Right cardiac atrium (tissue), 5 donors: ENCODE data around the gene FBXW4. TPM values are rescaled to one million over a fixed set of nuclear protein-coding genes. Genes with fewer than 3 reads are reported as not detected.

Experiments
- ATAC-seq, 2 donors: fragments of 200-7000 bp; cut with Tn5 transposase; one replicate each; pipeline versions ENCODE4 v1.8.0 to v1.9.1; 2020; ENCODE audit warnings: moderate library complexity in 2 of 2, mild to moderate bottlenecking in 1 of 2
- DNase-seq, 3 donors: peaks; one replicate each; pipeline ENCODE4 v3.0.0-alpha.2; 2020
- H3K27ac ChIP-seq: one replicate; pipeline ENCODE4 v1.5.1; 2013; ENCODE audit warnings: mild to moderate bottlenecking, low read length, control low read depth, moderate library complexity
- H3K27me3 ChIP-seq: one replicate; pipeline ENCODE4 v1.6.1; 2013; ENCODE audit not compliant: control insufficient read depth, insufficient read depth
- H3K4me1 ChIP-seq: one replicate; pipeline ENCODE4 v1.6.1; 2013; ENCODE audit warnings: low read length; ENCODE audit not compliant: control insufficient read depth, insufficient read depth
- H3K4me3 ChIP-seq: one replicate; pipeline ENCODE4 v1.5.1; 2013; ENCODE audit warnings: low read length, control low read depth
- H3K9me3 ChIP-seq: one replicate; pipeline ENCODE4 v1.6.1; 2013; ENCODE audit warnings: low read length; ENCODE audit not compliant: control insufficient read depth
- WGBS: extraction: QIAGEN DNeasy Blood & Tissue Kit; methylation state at CpG from one replicate; pipeline ENCODE4 v1.1.7; 2013; 5-methylcytosine and 5-hydroxymethylcytosine counted together
- intact Hi-C, 4 donors: fragments of 100-400 bp; cut with DNase I; formaldehyde crosslinking; loops; one replicate each; pipeline versions ENCODE4 v1.11.0 to v1.14.0; 2022 to 2023
- polyA plus RNA-seq: library from polyadenylated mRNA; stranded (reverse); fragments of 200-250 nt; gene quantifications from one replicate; pipeline ENCODE4 v1.2.3, GENCODE V29; 2013
- total RNA-seq, 4 donors: library from RNA; stranded (reverse); fragmentation: NEBNext Ultra II Directional; extraction: Animal tissue kit (Norgen Biotek cat#: 25700); gene quantifications; one replicate each; pipeline ENCODE4 v1.2.1, GENCODE V29; 2021
- donor health status: healthy with polysubstance abuse.
- donor health status: DM: no; HTN: yes; CAD: no.
- donor health status: DM: no; HTN: no; CAD: no.
- donor health status: DM: no; HTN: yes; CAD: no; lungs with severe emphysema.
- donor health status: DM: yes; HTN: yes; CAD: no.

The FBXW4 gene
- total and polyA plus RNA-seq, 5 donors: 81.8 to 144 (median 121) TPM

GRCh38 chr10:101676565-101676964, 18.4 kb downstream of the FBXW4 start:
- no peaks in the 10 kb centered on the region for H3K9me3 ChIP-seq
- no peak overlapping the region for H3K4me3 ChIP-seq
- intact Hi-C loops: no loop called here
- ATAC-seq: no peak
- H3K27me3 ChIP-seq: no peaks in the 10 kb centered on the region
- H3K27ac ChIP-seq: no peak overlapping the region
- DNase-seq: no peak
- peaks cover 4% of the 10 kb centered on the region for H3K4me1 ChIP-seq

GRCh38 chr10:101675115-101675514, 19.9 kb downstream of the FBXW4 start:
- intact Hi-C loops: no loop called here
- Histone ChIP-seq H3K9me3 (no peaks in the 10 kb centered on the region), H3K27me3 (no peaks in the 10 kb centered on the region), H3K4me3 (no peak overlapping the region), H3K4me1 (peaks cover 4% of the 10 kb centered on the region), H3K27ac (no peak overlapping the region)
- DNase-seq (no peak), ATAC-seq (no peak)
- WGBS: 96% methylated on average over 2 of the region's 2 CpGs

- Histone ChIP-seq H3K4me3 (no peak overlapping the region), H3K27me3 (no peaks in the 10 kb centered on the region), H3K4me1 (peaks cover 4% of the 10 kb centered on the region), H3K9me3 (no peaks in the 10 kb centered on the region), H3K27ac (no peak overlapping the region)
- 55% methylated on average over 6 of the region's 6 CpGs for WGBS
- intact Hi-C loops: no loop called here
- ATAC-seq (peak; percentile 63 to 90), DNase-seq (peak; percentile 58 to 85 (median 80))
Observed at GRCh38 chr10:101672536-101672935, 22.4 kb downstream of the FBXW4 start.

GRCh38 chr10:101671453-101671852, 23.5 kb downstream of the FBXW4 start:
- ATAC-seq (no peak), DNase-seq (no peak)
- Histone ChIP-seq H3K27ac (no peak overlapping the region), H3K27me3 (no peaks in the 10 kb centered on the region), H3K4me3 (no peak overlapping the region), H3K4me1 (peaks cover 4% of the 10 kb centered on the region), H3K9me3 (no peaks in the 10 kb centered on the region)
- intact Hi-C loops: no loop called here
- 99% methylated on average over 1 of the region's 1 CpG for WGBS

GRCh38 chr10:101670635-101671034, 24.3 kb downstream of the FBXW4 start:
- Histone ChIP-seq H3K27me3 (no peaks in the 10 kb centered on the region), H3K9me3 (no peaks in the 10 kb centered on the region), H3K4me3 (no peak overlapping the region), H3K27ac (no peak overlapping the region), H3K4me1 (peaks cover 4% of the 10 kb centered on the region)
- no peak for DNase-seq
- intact Hi-C loops: no loop called here
- ATAC-seq: no peak

- ATAC-seq (no peak), DNase-seq (no peak)
- WGBS: 91% methylated on average over 2 of the region's 2 CpGs
- intact Hi-C loops: no loop called here
- Histone ChIP-seq H3K4me1 (peaks cover 4% of the 10 kb centered on the region), H3K9me3 (no peaks in the 10 kb centered on the region), H3K27me3 (no peaks in the 10 kb centered on the region), H3K4me3 (no peak overlapping the region), H3K27ac (no peak overlapping the region)
Observed at GRCh38 chr10:101669181-101669580, 25.8 kb downstream of the FBXW4 start.

GRCh38 chr10:101668566-101668965, 26.4 kb downstream of the FBXW4 start:
- no peaks in the 10 kb centered on the region for H3K27me3 ChIP-seq
- 61% methylated on average over 1 of the region's 1 CpG for WGBS
- no peak for DNase-seq
- intact Hi-C loops: no loop called here
- no peaks in the 10 kb centered on the region for H3K9me3 ChIP-seq
- peaks cover 4% of the 10 kb centered on the region for H3K4me1 ChIP-seq
- H3K4me3 ChIP-seq: no peak overlapping the region
- no peak overlapping the region for H3K27ac ChIP-seq
- ATAC-seq: no peak

- ATAC-seq: no peak
- no peak for DNase-seq
- WGBS: 82% methylated on average over 9 of the region's 9 CpGs
- Histone ChIP-seq H3K4me1 (no peaks in the 10 kb centered on the region), H3K9me3 (no peaks in the 10 kb centered on the region), H3K4me3 (no peak overlapping the region), H3K27ac (no peak overlapping the region), H3K27me3 (no peaks in the 10 kb centered on the region)
- intact Hi-C loops: no loop called here
Observed at GRCh38 chr10:101666083-101666482, 28.9 kb downstream of the FBXW4 start.

GRCh38 chr10:101663097-101663496, 31.9 kb downstream of the FBXW4 start:
- no peak for ATAC-seq

GRCh38 chr10:101660256-101660655, 34.7 kb downstream of the FBXW4 start:
- H3K27me3 ChIP-seq: no peaks in the 10 kb centered on the region
- H3K4me3 ChIP-seq: no peak overlapping the region
- no peak for ATAC-seq
- no peak overlapping the region for H3K27ac ChIP-seq
- H3K4me1 ChIP-seq: peaks cover 1% of the 10 kb centered on the region
- intact Hi-C loops: no loop called here
- 86% methylated on average over 4 of the region's 4 CpGs for WGBS
- no peaks in the 10 kb centered on the region for H3K9me3 ChIP-seq
- DNase-seq: no peak

More at GRCh38 chr10:101663097-101663496, 31.9 kb downstream of the FBXW4 start:
- Histone ChIP-seq H3K4me3 (no peak overlapping the region), H3K9me3 (no peaks in the 10 kb centered on the region), H3K27ac (no peak overlapping the region), H3K27me3 (no peaks in the 10 kb centered on the region), H3K4me1 (no peaks in the 10 kb centered on the region)
- no peak for DNase-seq
- 77% methylated on average over 1 of the region's 1 CpG for WGBS
- intact Hi-C loops: no loop called here

GRCh38 chr10:101658975-101659374, 36.0 kb downstream of the FBXW4 start:
- WGBS: 88% methylated on average over 5 of the region's 5 CpGs
- Histone ChIP-seq H3K4me3 (no peak overlapping the region), H3K27me3 (no peaks in the 10 kb centered on the region), H3K4me1 (peaks cover 1% of the 10 kb centered on the region), H3K27ac (no peak overlapping the region), H3K9me3 (no peaks in the 10 kb centered on the region)
- no peak for DNase-seq
- intact Hi-C loops: no loop called here
- ATAC-seq: no peak

- DNase-seq (peak in 2 of 3 donors; percentile 36 to 52), ATAC-seq (peak; percentile 66 to 73)
- H3K9me3 ChIP-seq: no peaks in the 10 kb centered on the region
- no peaks in the 10 kb centered on the region for H3K27me3 ChIP-seq
- no peak overlapping the region for H3K4me3 ChIP-seq
- H3K4me1 ChIP-seq: peaks cover 1% of the 10 kb centered on the region
- intact Hi-C loops: no loop called here
- WGBS: 65% methylated on average over 2 of the region's 2 CpGs
- no peak overlapping the region for H3K27ac ChIP-seq
Observed at GRCh38 chr10:101656890-101657289, 38.1 kb downstream of the FBXW4 start.
